Panc1 (cell line): ENCODE measurements around the gene FLYWCH2. TPM values are rescaled to one million over a fixed set of nuclear protein-coding genes. Genes with fewer than 3 reads are reported as not detected.

Experiments
- ATAC-seq: fragments of 200-7000 bp; cut with Tn5 transposase; 2 replicates; pipeline ENCODE4 v1.9.1; 2020; ENCODE audit warnings: mild to moderate bottlenecking, moderate library complexity
- BruUV-seq: library from RNA; stranded (reverse); fragments of 400-500 nt; replicated peaks from 2 replicates; lab custom pipeline; 2021; lab: Mats Ljungman, UMichigan
- CTCF ChIA-PET: fragments of 300-600 bp; sonication (Branson Sonifier 250); formaldehyde crosslinking; loops from one replicate; lab custom pipeline; 2022; ENCODE audit warnings: antibody characterized with exemption; lab: Charles Lee
- POLR2A ChIA-PET: fragments of 300-600 bp; sonication (Branson Sonifier 250); formaldehyde crosslinking; loops from one replicate; lab custom pipeline; 2022; ENCODE audit warnings: antibody characterized with exemption; lab: Charles Lee
- DNase-seq: peaks from one replicate; pipeline ENCODE4 v3.0.0-alpha.2; 2010; ENCODE audit warnings: low read depth, low spot score
- H3K27ac ChIP-seq: 2 replicates; pipeline ENCODE4 v1.5.1; 2011; ENCODE audit warnings: mild to moderate bottlenecking, low read length, inconsistent platforms
- H3K27me3 ChIP-seq: fragments of 200-500 bp; sonication (Bioruptor generic); 2 replicates; pipeline ENCODE4 v1.6.0; 2014; ENCODE audit warnings: low read length, inconsistent platforms; ENCODE audit not compliant: control insufficient read depth, insufficient read depth
- H3K36me3 ChIP-seq: fragments of 200-500 bp; sonication (Bioruptor generic); 2 replicates; pipeline ENCODE4 v1.5.1; 2014; ENCODE audit warnings: inconsistent platforms, mild to moderate bottlenecking, low read length, moderate library complexity; ENCODE audit not compliant: control insufficient read depth, insufficient read depth
- H3K4me1 ChIP-seq: 2 replicates; pipeline ENCODE4 v1.5.1; 2011; ENCODE audit warnings: inconsistent platforms, mild to moderate bottlenecking, low read length, moderate library complexity; ENCODE audit not compliant: control insufficient read depth, insufficient read depth
- H3K4me3 ChIP-seq, 2 experiments: 2 replicates each; pipeline ENCODE4 v1.5.1; 2011 to 2012; ENCODE audit warnings: low read depth in 2 of 2, low read length in 2 of 2, mild to moderate bottlenecking in 2 of 2, inconsistent platforms in 1 of 2, moderate library complexity in 1 of 2
- H3K9me3 ChIP-seq: fragments of 200-500 bp; sonication (Bioruptor generic); 2 replicates; pipeline ENCODE4 v1.5.1; 2014; ENCODE audit warnings: low read depth, mild to moderate bottlenecking, inconsistent platforms, low read length, moderate library complexity; ENCODE audit not compliant: control insufficient read depth, insufficient read depth
- CTCF ChIP-seq: fragments of 450-650 bp; IDR thresholded peaks from 2 replicates; pipeline ENCODE4 v1.5.1; 2017; ENCODE audit warnings: mild to moderate bottlenecking
- POLR2AphosphoS5 ChIP-seq: IDR thresholded peaks from 2 replicates; pipeline ENCODE4 v1.6.1; 2012; ENCODE audit warnings: mild to moderate bottlenecking, low read depth, low read length, moderate library complexity
- REST ChIP-seq, 2 experiments: IDR thresholded peaks; 2 replicates each; pipeline ENCODE4 v1.6.1; 2011 to 2012; ENCODE audit warnings: low read depth in 2 of 2, control low read depth in 1 of 2, low read length in 1 of 2, mild to moderate bottlenecking in 1 of 2, moderate library complexity in 1 of 2; ENCODE audit not compliant: insufficient read depth in 1 of 2
- SIN3A ChIP-seq: IDR thresholded peaks from 2 replicates; pipeline ENCODE4 v1.6.1; 2012; ENCODE audit warnings: low read depth, mild to moderate bottlenecking, low read length, moderate library complexity, borderline replicate concordance; ENCODE audit not compliant: insufficient read depth
- TCF7L2 ChIP-seq: IDR thresholded peaks from 2 replicates; pipeline ENCODE4 v1.6.1; 2011; ENCODE audit warnings: mild to moderate bottlenecking, low read depth, low read length, inconsistent platforms
- in situ Hi-C: cut with HindIII; loops from 2 replicates; pipeline ENCODE4 v1.10.0; 2016; ENCODE audit warnings: low sequenced_read_pairs, low pct_unique_long_range_greater_than_20kb
- intact Hi-C: fragments of 100-400 bp; cut with micrococcal nuclease; formaldehyde crosslinking; loops from one replicate; pipeline ENCODE4 v1.10.0; 2022; ENCODE audit not compliant: unreplicated experiment
- total RNA-seq: library from RNA; stranded (reverse); gene quantifications from one replicate; pipeline ENCODE4 v1.2.1, GENCODE V29; 2021; ENCODE audit not compliant: unreplicated experiment

FLYWCH2 gene
- total RNA-seq, 1 experiment from 2014 or later: 77.3 TPM

GRCh38 chr16:2843526-2843925 lies 39.5 kb upstream of the FLYWCH2 start:
- CTCF ChIA-PET: interaction anchor here (1.4 kb wide), 1 partner anchor 13 kb away, joined by 4 read pairs; no protein-coding TSS in a partner anchor
- POLR2A ChIA-PET: no interaction called here
- no peak for TF ChIP-seq SIN3A
- TF ChIP-seq POLR2AphosphoS5: no peak
- TF ChIP-seq TCF7L2: no peak
- no peak for TF ChIP-seq REST (IDR thresholded peaks at IDR 0.05; ENCODE audit: insufficient read depth in 1 of 2, low read depth in 2 of 2, low read length in 1 of 2)
- TF ChIP-seq CTCF: no peak

GRCh38 chr16:2845116-2845515 lies 37.9 kb upstream of the FLYWCH2 start:
- Histone ChIP-seq H3K27ac (peak overlapping the region; percentile 83), H3K27me3 (no peaks in the 10 kb centered on the region), H3K4me1 (peaks cover 29% of the 10 kb centered on the region), H3K9me3 (no peaks in the 10 kb centered on the region), H3K4me3 (no peak overlapping the region), H3K36me3 (no peaks in the 10 kb centered on the region)
- ChIA-PET CTCF (interaction anchor here (1.0 kb wide), 1 partner anchor 23 kb away, joined by 3 read pairs; no protein-coding TSS in a partner anchor), POLR2A (no interaction called here)
- DNase-seq (no peak), ATAC-seq (no peak)
- no TSS peak for BruUV-seq
- TF ChIP-seq TCF7L2: no peak
- no peak for TF ChIP-seq REST (IDR thresholded peaks at IDR 0.05; ENCODE audit: insufficient read depth in 1 of 2, low read depth in 2 of 2, low read length in 1 of 2)
- TF ChIP-seq CTCF: no peak
- TF ChIP-seq POLR2AphosphoS5: no peak
- no peak for TF ChIP-seq SIN3A
- in situ Hi-C loops (no loop called here), intact Hi-C loops (no loop called here)

More at GRCh38 chr16:2843526-2843925, 39.5 kb upstream of the FLYWCH2 start:
- DNase-seq: no peak
- no peak for ATAC-seq
- intact Hi-C loops: no loop called here
- peaks cover 34% of the 10 kb centered on the region for H3K4me1 ChIP-seq
- no peaks in the 10 kb centered on the region for H3K9me3 ChIP-seq
- no peaks in the 10 kb centered on the region for H3K27me3 ChIP-seq
- in situ Hi-C loops: no loop called here
- no peak overlapping the region for H3K4me3 ChIP-seq
- no peaks in the 10 kb centered on the region for H3K36me3 ChIP-seq
- peak overlapping the region; percentile 83 for H3K27ac ChIP-seq
- BruUV-seq: no TSS peak
